ENCODE measurements around the gene DYDC2.

DNA sequence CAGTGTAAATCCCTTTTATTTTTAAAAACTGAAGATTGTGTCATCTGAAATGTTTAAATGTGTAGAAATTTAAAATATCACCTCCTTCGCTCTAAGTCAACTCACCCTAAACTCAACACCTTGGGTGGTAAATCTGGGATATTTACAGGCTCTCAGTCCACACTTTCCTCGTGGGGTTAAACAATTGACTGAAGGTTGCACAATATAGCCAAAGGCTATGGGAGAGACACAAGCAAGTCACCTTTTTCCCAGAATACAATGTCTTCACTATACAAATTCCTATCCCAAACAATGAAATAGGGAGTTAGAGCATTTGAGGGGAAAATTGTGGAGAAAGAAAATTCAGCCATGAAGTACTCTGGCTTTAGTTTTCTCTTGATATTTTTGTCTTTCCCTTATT, 34.4 kb upstream of the DYDC2 start:
- no peak for TF ChIP-seq POLR2A (IDR thresholded peaks at IDR 0.05; ENCODE audit: low read depth, low read length)
- TF ChIP-seq POLR2AphosphoS5 (IDR thresholded peaks at IDR 0.05; ENCODE audit: low read depth, low read length) = no peak

Measured in GM12892 (cell line).